GM12891 (cell line): Measurements from ENCODE around the gene AATF.

Source experiments
- POLR2A ChIP-seq: IDR thresholded peaks from 2 replicates; pipeline ENCODE4 v1.6.1; 2011; ENCODE audit warnings: low read depth, low read length, control low read depth
- POLR2AphosphoS5 ChIP-seq: IDR thresholded peaks from 2 replicates; pipeline ENCODE4 v1.6.1; 2011; ENCODE audit warnings: low read depth, low read length, control low read depth
- SPI1 ChIP-seq: IDR thresholded peaks from 2 replicates; pipeline ENCODE4 v1.6.1; 2011; ENCODE audit warnings: low read depth, low read length, control low read depth

DNA sequence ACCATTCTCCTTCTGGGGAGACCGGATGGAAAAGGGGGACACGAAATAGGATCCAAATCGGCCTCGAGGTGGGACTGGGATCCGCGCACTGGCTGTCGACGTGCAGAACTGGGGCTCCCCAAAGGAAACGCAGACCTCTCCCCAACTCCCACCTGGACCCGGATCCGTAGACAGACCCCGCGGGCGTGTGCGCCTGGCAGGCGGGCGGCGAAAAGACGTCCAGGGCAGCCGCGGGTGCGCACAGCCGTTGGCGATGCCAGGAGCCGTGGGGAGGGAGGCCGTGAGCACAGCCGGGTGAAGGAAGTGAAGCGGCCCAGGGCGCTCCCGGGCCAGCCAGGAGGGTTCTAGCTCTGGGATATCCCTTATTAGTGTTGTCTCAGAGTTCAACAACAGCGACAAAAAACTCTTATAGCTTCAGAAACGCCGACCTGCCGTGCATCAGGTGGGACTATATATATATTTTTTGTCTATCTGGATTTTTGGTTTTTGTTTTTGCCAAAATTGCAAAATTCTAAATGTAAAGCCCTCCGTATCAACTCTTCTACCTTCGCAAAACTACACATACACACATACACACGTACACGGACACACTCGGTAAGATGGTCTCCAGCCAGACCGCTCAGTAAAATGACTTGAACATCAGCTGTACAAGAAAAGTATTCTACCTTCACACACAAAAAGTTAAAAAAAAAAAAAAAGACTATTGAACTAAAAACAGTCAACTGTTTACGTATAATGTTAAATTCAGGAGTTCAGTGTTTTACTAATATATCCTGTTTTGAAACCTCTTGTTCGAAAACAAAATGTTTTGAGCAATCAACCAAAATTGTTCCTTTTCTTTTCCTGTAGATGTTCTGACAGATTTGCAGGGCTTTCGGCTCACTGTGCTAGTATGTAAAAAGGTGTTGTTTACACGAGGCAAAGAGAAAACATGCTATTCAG is 5.2 kb upstream of the AATF start:
- TF ChIP-seq POLR2A, result no peak
- no peak for TF ChIP-seq POLR2AphosphoS5
- no peak for TF ChIP-seq SPI1
